Measurements from ENCODE around the gene LARP4B.

The LARP4B gene

GRCh38 chr10:807958-808353 is 123.5 kb downstream of the LARP4B start:
- in situ Hi-C loops (cut with MboI; ENCODE audit: low pct_unique_long_range_greater_than_20kb, low sequenced_read_pairs, unreplicated experiment), result loop anchor here (25.0 kb wide), 1 partner anchor 296 kb away; no protein-coding TSS in a partner anchor
- DNase-seq (ENCODE audit: low spot score), result no peak
- no peak for TF ChIP-seq CTCF (IDR thresholded peaks at IDR 0.05; ENCODE audit: extremely low read depth, insufficient read depth, missing control alignments)

- in situ Hi-C loops (cut with MboI; ENCODE audit: low pct_unique_long_range_greater_than_20kb, low sequenced_read_pairs, unreplicated experiment), result loop anchor here (25.0 kb wide), 1 partner anchor 295 kb away; no protein-coding TSS in a partner anchor
- no peak for TF ChIP-seq CTCF (IDR thresholded peaks at IDR 0.05; ENCODE audit: extremely low read depth, insufficient read depth, missing control alignments)
- DNase-seq (ENCODE audit: low spot score), result no peak
Observed at GRCh38 chr10:807163-807957, 124.1 kb downstream of the LARP4B start.

- no peak for DNase-seq (ENCODE audit: low spot score)
- in situ Hi-C loops (cut with MboI; ENCODE audit: low pct_unique_long_range_greater_than_20kb, low sequenced_read_pairs, unreplicated experiment), result loop anchor here (25.0 kb wide), 1 partner anchor 294 kb away; no protein-coding TSS in a partner anchor
- no peak for TF ChIP-seq CTCF (IDR thresholded peaks at IDR 0.05; ENCODE audit: extremely low read depth, insufficient read depth, missing control alignments)
Observed at GRCh38 chr10:806451-807162, 124.9 kb downstream of the LARP4B start.

- DNase-seq (ENCODE audit: low spot score), result no peak
- in situ Hi-C loops (cut with MboI; ENCODE audit: low pct_unique_long_range_greater_than_20kb, low sequenced_read_pairs, unreplicated experiment), result loop anchor here (25.0 kb wide), 1 partner anchor 293 kb away; no protein-coding TSS in a partner anchor
- no peak for TF ChIP-seq CTCF (IDR thresholded peaks at IDR 0.05; ENCODE audit: extremely low read depth, insufficient read depth, missing control alignments)
Observed at GRCh38 chr10:805620-806305, 125.7 kb downstream of the LARP4B start.

GRCh38 chr10:804787-805619 is 126.5 kb downstream of the LARP4B start:
- in situ Hi-C loops (cut with MboI; ENCODE audit: low pct_unique_long_range_greater_than_20kb, low sequenced_read_pairs, unreplicated experiment), result loop anchor here (25.0 kb wide), 1 partner anchor 293 kb away; no protein-coding TSS in a partner anchor
- DNase-seq (ENCODE audit: low spot score), result no peak
- no peak for TF ChIP-seq CTCF (IDR thresholded peaks at IDR 0.05; ENCODE audit: extremely low read depth, insufficient read depth, missing control alignments)
